Mucosa of rectum (tissue), 2 donors: ENCODE measurements around the gene GPI.
"Not testable (repeated sequence)": the region's sequence is repeated elsewhere in the genome, so short reads cannot be mapped to it uniquely, and the experiment has no call there.

Experiments used
- H3K27ac ChIP-seq, 2 donors: one replicate each; pipeline ENCODE4 v1.7.0; 2013; ENCODE audit warnings: inconsistent platforms in 2 of 2, low read depth in 2 of 2, low read length in 2 of 2
- H3K27me3 ChIP-seq, 2 donors: one replicate each; pipeline ENCODE4 v1.7.0; 2013; ENCODE audit warnings: low read length in 2 of 2; ENCODE audit not compliant: control insufficient read depth in 2 of 2, insufficient read depth in 2 of 2
- H3K36me3 ChIP-seq, 2 donors: one replicate each; pipeline ENCODE4 v1.7.0; 2013; ENCODE audit warnings: low read length in 2 of 2; ENCODE audit not compliant: control insufficient read depth in 2 of 2, insufficient read depth in 2 of 2
- H3K4me1 ChIP-seq, 2 donors: one replicate each; pipeline ENCODE4 v1.7.0; 2013; ENCODE audit warnings: low read length in 2 of 2, mild to moderate bottlenecking in 1 of 2; ENCODE audit not compliant: control insufficient read depth in 2 of 2, insufficient read depth in 2 of 2
- H3K4me3 ChIP-seq, 2 donors: one replicate each; pipeline ENCODE4 v1.7.0; 2013; ENCODE audit warnings: low read length in 2 of 2
- H3K9ac ChIP-seq, 2 donors: one replicate each; pipeline ENCODE4 v1.7.0; 2013; ENCODE audit warnings: low read length in 2 of 2, low read depth in 1 of 2, mild to moderate bottlenecking in 1 of 2
- H3K9me3 ChIP-seq, 2 donors: one replicate each; pipeline ENCODE4 v1.7.0; 2013; ENCODE audit warnings: low read length in 2 of 2; ENCODE audit not compliant: control insufficient read depth in 2 of 2
- donor health status: healthy.
- donor health status: Normal muscosa, but diverticular disease.

GPI gene

GRCh38 chr19:34380639-34381241 is 15.7 kb downstream of the GPI start:
- no peak overlapping the region for H3K9ac ChIP-seq
- no peak overlapping the region for H3K27ac ChIP-seq
- no peaks in the 10 kb centered on the region for H3K27me3 ChIP-seq
- no peaks in the 10 kb centered on the region for H3K4me1 ChIP-seq
- no peak overlapping the region for H3K4me3 ChIP-seq
- no peaks in the 10 kb centered on the region for H3K9me3 ChIP-seq
- H3K36me3 ChIP-seq, result peaks cover 67 to 69% of the 10 kb centered on the region in 2 donors

DNA sequence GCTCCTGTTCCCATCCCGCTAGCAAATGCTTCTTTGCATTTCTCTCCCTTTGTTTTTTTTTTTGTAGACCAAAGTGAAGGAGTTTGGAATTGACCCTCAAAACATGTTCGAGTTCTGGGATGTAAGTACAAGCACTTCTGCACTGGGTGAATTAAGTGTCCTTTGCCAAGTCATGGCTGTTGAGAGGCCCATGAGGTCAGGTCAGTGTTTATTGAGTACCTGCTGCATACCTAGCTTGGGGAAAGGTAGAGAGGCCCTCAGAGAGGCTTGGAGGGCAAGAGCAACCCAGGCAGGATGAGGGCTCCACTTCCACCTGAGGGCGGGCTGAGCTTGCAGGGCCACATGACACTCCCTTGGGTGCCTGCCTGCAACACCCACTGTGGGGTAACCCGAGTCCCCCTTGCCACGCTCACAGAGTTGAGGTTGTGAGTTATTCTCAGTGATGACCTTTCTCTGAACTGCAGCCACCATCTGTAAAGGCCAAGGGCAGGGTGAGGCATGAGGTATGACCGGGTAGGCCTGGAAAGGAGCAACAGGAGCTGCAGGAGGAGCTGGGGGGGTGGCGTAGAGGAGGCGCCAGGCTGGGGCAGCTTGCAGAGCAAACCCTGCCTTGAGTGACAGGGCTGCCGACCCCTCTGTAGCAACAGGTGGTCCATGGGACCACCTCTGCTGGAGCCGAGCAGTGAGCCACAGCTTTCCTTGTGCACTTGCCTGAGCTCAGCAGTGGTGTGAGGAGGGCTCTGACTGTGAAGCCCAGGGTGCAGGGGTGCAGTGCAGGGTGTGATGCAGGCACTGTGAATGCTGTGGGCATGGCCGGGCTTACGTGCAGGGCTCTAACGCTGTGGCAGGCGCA is 16.6 kb downstream of the GPI start:
- H3K36me3 ChIP-seq, result peaks cover 65 to 69% of the 10 kb centered on the region in 2 donors
- no peaks in the 10 kb centered on the region for H3K27me3 ChIP-seq
- no peak overlapping the region for H3K9ac ChIP-seq
- no peaks in the 10 kb centered on the region for H3K9me3 ChIP-seq
- H3K27ac ChIP-seq, result no peak overlapping the region
- no peak overlapping the region for H3K4me3 ChIP-seq
- no peaks in the 10 kb centered on the region for H3K4me1 ChIP-seq

GRCh38 chr19:34382471-34382870 is 17.5 kb downstream of the GPI start:
- H3K27me3 ChIP-seq, result no peaks in the 10 kb centered on the region
- H3K27ac ChIP-seq, result no peak overlapping the region
- no peaks in the 10 kb centered on the region for H3K4me1 ChIP-seq
- H3K4me3 ChIP-seq, result no peak overlapping the region
- peaks cover 65 to 77% of the 10 kb centered on the region in 2 donors for H3K36me3 ChIP-seq
- H3K9me3 ChIP-seq, result no peaks in the 10 kb centered on the region
- no peak overlapping the region for H3K9ac ChIP-seq

GRCh38 chr19:34383599-34383998 is 18.6 kb downstream of the GPI start:
- H3K9ac ChIP-seq, result no peak overlapping the region

GRCh38 chr19:34386645-34387445 is 21.8 kb downstream of the GPI start:
- Histone ChIP-seq H3K4me1 (no peaks in the 10 kb centered on the region), H3K4me3 (no peak overlapping the region), H3K36me3 (peaks cover 67 to 70% of the 10 kb centered on the region in 2 donors), H3K27ac (no peak overlapping the region), H3K9ac (no peak overlapping the region), H3K27me3 (no peaks in the 10 kb centered on the region), H3K9me3 (no peaks in the 10 kb centered on the region)

More at GRCh38 chr19:34383599-34383998, 18.6 kb downstream of the GPI start:
- Histone ChIP-seq H3K4me3 (no peak overlapping the region), H3K36me3 (peaks cover 67 to 81% of the 10 kb centered on the region in 2 donors), H3K4me1 (no peaks in the 10 kb centered on the region), H3K27ac (no peak overlapping the region), H3K9me3 (no peaks in the 10 kb centered on the region), H3K27me3 (no peaks in the 10 kb centered on the region)

GRCh38 chr19:34387446-34387810 is 22.4 kb downstream of the GPI start:
- no peaks in the 10 kb centered on the region for H3K27me3 ChIP-seq
- no peaks in the 10 kb centered on the region for H3K4me1 ChIP-seq
- no peak overlapping the region for H3K9ac ChIP-seq
- H3K9me3 ChIP-seq, result no peaks in the 10 kb centered on the region
- peaks cover 67% of the 10 kb centered on the region in 2 donors for H3K36me3 ChIP-seq
- no peak overlapping the region for H3K27ac ChIP-seq
- H3K4me3 ChIP-seq, result no peak overlapping the region

DNA sequence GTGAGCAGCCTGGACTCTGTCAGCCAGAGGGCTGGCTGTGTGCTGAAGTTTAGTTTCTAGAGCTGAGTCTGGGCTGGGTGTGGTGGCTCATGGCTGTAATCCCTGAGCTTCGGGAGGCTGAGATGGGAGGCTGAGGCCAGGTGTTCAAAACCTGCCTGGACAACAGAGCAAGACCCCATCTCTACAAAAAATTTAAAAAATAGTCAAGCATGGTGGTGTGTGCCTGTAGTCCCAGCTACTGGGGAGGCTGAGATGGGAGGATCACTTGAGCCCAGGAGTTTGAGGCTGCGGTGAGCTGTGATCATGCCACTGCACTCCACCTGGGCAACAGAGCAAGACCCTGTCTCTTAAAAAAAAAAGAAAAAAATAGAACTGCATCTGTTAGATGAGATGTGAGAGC is 23.7 kb downstream of the GPI start:
- H3K27me3 ChIP-seq, H3K9me3 ChIP-seq, H3K9ac ChIP-seq, H3K4me1 ChIP-seq, H3K4me3 ChIP-seq, H3K27ac ChIP-seq: not testable (repeated sequence)
- H3K36me3 ChIP-seq, result peaks cover 59 to 67% of the 10 kb centered on the region in 2 donors

GRCh38 chr19:34391813-34392212 is 26.8 kb downstream of the GPI start:
- H3K9ac ChIP-seq, result no peak overlapping the region

DNA sequence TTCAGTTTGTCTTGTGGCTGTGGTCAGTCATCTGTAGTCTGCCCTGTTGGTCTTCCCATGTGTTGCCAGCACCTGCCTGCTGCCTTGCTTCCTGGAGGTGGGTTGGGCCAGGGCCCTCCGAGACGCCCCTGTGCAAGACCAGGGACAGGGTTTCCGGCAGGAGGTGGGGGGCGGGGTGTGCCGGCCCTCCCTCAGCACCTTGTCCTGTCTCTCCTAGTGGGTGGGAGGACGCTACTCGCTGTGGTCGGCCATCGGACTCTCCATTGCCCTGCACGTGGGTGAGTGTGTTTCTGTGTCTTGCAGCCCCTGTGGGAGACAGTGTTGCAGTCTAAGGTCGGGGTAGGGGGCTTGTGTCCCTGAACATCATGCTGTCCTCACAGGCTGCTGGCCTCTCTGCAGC is 28.0 kb downstream of the GPI start:
- Histone ChIP-seq H3K9ac (no peak overlapping the region), H3K27ac (no peak overlapping the region), H3K27me3 (no peaks in the 10 kb centered on the region), H3K9me3 (no peaks in the 10 kb centered on the region), H3K4me3 (no peak overlapping the region), H3K4me1 (no peaks in the 10 kb centered on the region), H3K36me3 (peaks cover 61 to 80% of the 10 kb centered on the region in 2 donors)

More at GRCh38 chr19:34391813-34392212, 26.8 kb downstream of the GPI start:
- no peaks in the 10 kb centered on the region for H3K9me3 ChIP-seq
- H3K36me3 ChIP-seq, result peaks cover 65 to 80% of the 10 kb centered on the region in 2 donors
- H3K27ac ChIP-seq, result no peak overlapping the region
- H3K4me3 ChIP-seq, result no peak overlapping the region
- H3K4me1 ChIP-seq, result no peaks in the 10 kb centered on the region
- no peaks in the 10 kb centered on the region for H3K27me3 ChIP-seq

GRCh38 chr19:34393629-34394028 is 28.6 kb downstream of the GPI start:
- Histone ChIP-seq H3K27me3 (no peaks in the 10 kb centered on the region), H3K4me3 (no peak overlapping the region), H3K9me3 (no peaks in the 10 kb centered on the region), H3K36me3 (peaks cover 56 to 82% of the 10 kb centered on the region in 2 donors), H3K27ac (no peak overlapping the region), H3K4me1 (no peaks in the 10 kb centered on the region), H3K9ac (no peak overlapping the region)
